Measurements from ENCODE around the gene PSG6. TPM values are rescaled to one million over a fixed set of nuclear protein-coding genes. Genes with fewer than 3 reads are reported as not detected.

PSG6 gene
- total and polyA plus RNA-seq, 2 of the 8 experiments (the other 6 are each of a cell fraction or from before 2014, with no cell fraction given) = not detected

- H2AK5ac ChIP-seq (ENCODE audit: low read depth, low read length) = no peak overlapping the region
- no peak overlapping the region for H2AFZ ChIP-seq (ENCODE audit: low read length)
- peaks cover 28 to 50% of the 10 kb centered on the region in 2 experiments for H3K9me3 ChIP-seq (ENCODE audit: insufficient read depth in 2 of 2, low read depth in 1 of 2, low read length in 1 of 2)
- no peaks in the 10 kb centered on the region for H3K27me3 ChIP-seq (replicated peaks in 1 of 4; ENCODE audit: control insufficient read depth in 3 of 4, extremely low read depth in 1 of 4, insufficient read depth in 3 of 4, low read length in 3 of 4)
- DNase-seq (ENCODE audit: low read depth in 1 of 2, low spot score in 2 of 2) (no peak), FAIRE-seq (no peak)
- 81% methylated on average over 13 of the region's 13 CpGs; no CpG with 5 or more reads in 1 of the 2 experiments for WGBS, 2 experiments (ENCODE audit: extremely low coverage in 1 of 2, insufficient coverage in 1 of 2, insufficient read length in 1 of 2, insufficient replicate concordance in 2 of 2, low coverage in 1 of 2, low lambda C conversion rate in 2 of 2, missing lambda C conversion rate in 1 of 2)
- H3K4ac ChIP-seq (replicated peaks; ENCODE audit: insufficient read length, low read depth, low read length) = no peak overlapping the region
- H3K23ac ChIP-seq (ENCODE audit: insufficient read length) = no peak overlapping the region
- H3K27ac ChIP-seq (ENCODE audit: low read depth, low read length) = no peak overlapping the region
- no peak overlapping the region for H4K8ac ChIP-seq (ENCODE audit: extremely low read depth, insufficient read depth, low read length)
- H3K4me3 ChIP-seq (ENCODE audit: extremely low read depth in 1 of 4, insufficient read depth in 2 of 4, low read depth in 3 of 4, low read length in 4 of 4) = no peak overlapping the region
- no peaks in the 10 kb centered on the region; the same call in 1 of the 2 replicates for H3K23me2 ChIP-seq (ENCODE audit: low read depth, low read length)
- H4K91ac ChIP-seq (replicated peaks; ENCODE audit: insufficient read length, low read length) = no peak overlapping the region
- H3K4me2 ChIP-seq (ENCODE audit: insufficient read depth in 1 of 2, low read depth in 2 of 2, low read length in 2 of 2) = no peak overlapping the region
- H3K18ac ChIP-seq (ENCODE audit: extremely low read depth, low read length) = no peak overlapping the region
- H2BK20ac ChIP-seq (ENCODE audit: low read length) = no peak overlapping the region
- H2BK120ac ChIP-seq (replicated peaks; ENCODE audit: low read depth, low read length) = no peak overlapping the region
- H3K14ac ChIP-seq (ENCODE audit: insufficient read length) = no peak overlapping the region
- H3K79me1 ChIP-seq (ENCODE audit: low read depth, low read length) = no peaks in the 10 kb centered on the region
- no peak overlapping the region for H2BK12ac ChIP-seq (ENCODE audit: low read depth, low read length)
- no peak overlapping the region for H3K9ac ChIP-seq (replicated peaks in 1 of 4; ENCODE audit: extremely low read depth in 1 of 4, low read depth in 3 of 4, low read length in 3 of 4)
- H4K5ac ChIP-seq (ENCODE audit: insufficient read length, low read depth, low read length) = no peak overlapping the region
- POLR2A ChIA-PET (ENCODE audit: partially characterized antibody) = no interaction called here
- no peak overlapping the region for H2BK5ac ChIP-seq (ENCODE audit: low read depth, low read length)
- no peaks in the 10 kb centered on the region for H3K36me3 ChIP-seq (ENCODE audit: control insufficient read depth in 2 of 4, insufficient read depth in 4 of 4, low read length in 3 of 4)
- no peaks in the 10 kb centered on the region for H3K79me2 ChIP-seq (ENCODE audit: control insufficient read depth in 1 of 2, insufficient read depth in 2 of 2, low read length in 2 of 2)
- H3K4me1 ChIP-seq (replicated peaks in 1 of 4; ENCODE audit: control insufficient read depth in 3 of 4, insufficient read depth in 4 of 4, low read length in 3 of 4) = no peaks in the 10 kb centered on the region
- H3K56ac ChIP-seq (replicated peaks; ENCODE audit: insufficient read length, low read depth, low read length) = no peak overlapping the region
- no peaks in the 10 kb centered on the region for H4K20me1 ChIP-seq (replicated peaks in 1 of 2; ENCODE audit: control insufficient read depth in 1 of 2, insufficient read depth in 2 of 2, low read length in 2 of 2)
- CTCF ChIA-PET (ENCODE audit: partially characterized antibody) = no interaction called here
- H2BK15ac ChIP-seq (ENCODE audit: low read length) = no peak overlapping the region
- no peak for TF ChIP-seq MAX (IDR thresholded peaks at IDR 0.05)
- no peak for TF ChIP-seq EP300 (IDR thresholded peaks at IDR 0.05; ENCODE audit: borderline replicate concordance in 1 of 2, low read depth in 2 of 2, low read length in 2 of 2)
- no peak for TF ChIP-seq JUN (IDR thresholded peaks at IDR 0.05; ENCODE audit: low read depth, low read length)
- TF ChIP-seq CBX8 (IDR thresholded peaks at IDR 0.05; ENCODE audit: borderline replicate concordance, low read depth, low read length) = no peak
- TF ChIP-seq NANOG (IDR thresholded peaks at IDR 0.05; ENCODE audit: insufficient read depth, low read depth, low read length, poor library complexity, severe bottlenecking) = no peak
- TF ChIP-seq JUND (IDR thresholded peaks at IDR 0.05; ENCODE audit: low read length) = no peak
- no peak for TF ChIP-seq TBP (IDR thresholded peaks at IDR 0.05; ENCODE audit: low read depth, low read length)
- no peak for TF ChIP-seq CREB1 (IDR thresholded peaks at IDR 0.05)
- no peak for TF ChIP-seq BRCA1 (IDR thresholded peaks at IDR 0.05; ENCODE audit: low read depth, low read length)
- no peak for TF ChIP-seq ATF2 (IDR thresholded peaks at IDR 0.05; ENCODE audit: low read length)
- no peak for TF ChIP-seq SIX5 (IDR thresholded peaks at IDR 0.05; ENCODE audit: low read depth, low read length)
- no peak for TF ChIP-seq POLR2A (IDR thresholded peaks at IDR 0.05; ENCODE audit: control extremely low read depth in 1 of 2, low read depth in 2 of 2, low read length in 2 of 2)
- no peak for TF ChIP-seq FOSL1 (IDR thresholded peaks at IDR 0.05; ENCODE audit: insufficient read depth, low read depth, low read length)
These were observed 24.6 kb upstream of the PSG6 start for GRCh38 chr19:42942187-42942789.

Data from H1 (cell line).